ENCODE measurements around the gene SYTL2. TPM values are rescaled to one million over a fixed set of nuclear protein-coding genes. Genes with fewer than 3 reads are reported as not detected.

SYTL2 gene
- total RNA-seq, 2 donors from 2014 or later, result 28.3 to 55.3 TPM

GRCh38 chr11:85764796-85765195 lies 46.1 kb downstream of the SYTL2 start:
- H3K4me3 ChIP-seq, result no peak overlapping the region
- no peaks in the 10 kb centered on the region for H3K4me1 ChIP-seq
- intact Hi-C loops (cut with DNase I), result no loop called here
- H3K27ac ChIP-seq, result no peak overlapping the region
- no peak for ATAC-seq
- WGBS, 2 donors, result 78 to 82% methylated on average over 4 of the region's 4 CpGs
- no peaks in the 10 kb centered on the region for H3K36me3 ChIP-seq (replicated peaks in 1 of 2; ENCODE audit: insufficient read depth in 1 of 2, low read depth in 2 of 2)
- no peaks in the 10 kb centered on the region for H3K27me3 ChIP-seq
- H3K9me3 ChIP-seq, result no peaks in the 10 kb centered on the region
- no peak for TF ChIP-seq CTCF (IDR thresholded peaks at IDR 0.05)
- no peak for TF ChIP-seq POLR2A (IDR thresholded peaks at IDR 0.05)
- DNase-seq, result no peak

GRCh38 chr11:85762226-85762625 lies 48.7 kb downstream of the SYTL2 start:
- intact Hi-C loops (cut with DNase I), result no loop called here
- ATAC-seq (no peak), DNase-seq (no peak)
- no peaks in the 10 kb centered on the region for H3K27me3 ChIP-seq
- no peaks in the 10 kb centered on the region for H3K36me3 ChIP-seq (replicated peaks in 1 of 2; ENCODE audit: insufficient read depth in 1 of 2, low read depth in 2 of 2)
- TF ChIP-seq POLR2A (IDR thresholded peaks at IDR 0.05) (no peak), CTCF (IDR thresholded peaks at IDR 0.05) (no peak)
- H3K4me3 ChIP-seq, result no peak overlapping the region
- 71 to 79% methylated on average over 1 of the region's 1 CpG for WGBS, 2 donors
- no peaks in the 10 kb centered on the region for H3K4me1 ChIP-seq
- no peak overlapping the region for H3K27ac ChIP-seq
- no peaks in the 10 kb centered on the region for H3K9me3 ChIP-seq

- no peak overlapping the region for H3K4me3 ChIP-seq
- TF ChIP-seq CTCF (IDR thresholded peaks at IDR 0.05) (no peak), POLR2A (IDR thresholded peaks at IDR 0.05) (no peak)
- ATAC-seq, result no peak
- H3K27me3 ChIP-seq, result no peaks in the 10 kb centered on the region
- no peaks in the 10 kb centered on the region for H3K4me1 ChIP-seq
- no peaks in the 10 kb centered on the region for H3K9me3 ChIP-seq
- H3K36me3 ChIP-seq (replicated peaks in 1 of 2; ENCODE audit: insufficient read depth in 1 of 2, low read depth in 2 of 2), result no peaks in the 10 kb centered on the region
- intact Hi-C loops (cut with DNase I), result no loop called here
- DNase-seq, result no peak
- no peak overlapping the region for H3K27ac ChIP-seq
- 89 to 90% methylated on average over 2 of the region's 2 CpGs for WGBS, 2 donors
These were observed 51.0 kb downstream of the SYTL2 start for GRCh38 chr11:85759915-85760314.

- 88 to 90% methylated on average over 1 of the region's 1 CpG for WGBS, 2 donors
- intact Hi-C loops (cut with DNase I), result no loop called here
- ATAC-seq, result no peak
These were observed 52.4 kb downstream of the SYTL2 start for GRCh38 chr11:85758480-85759039.

More at GRCh38 chr11:85758480-85759039, 52.4 kb downstream of the SYTL2 start:
- TF ChIP-seq CTCF (IDR thresholded peaks at IDR 0.05) (no peak), POLR2A (IDR thresholded peaks at IDR 0.05) (no peak)
- Histone ChIP-seq H3K27me3 (no peaks in the 10 kb centered on the region), H3K27ac (no peak overlapping the region), H3K4me3 (no peak overlapping the region), H3K9me3 (no peaks in the 10 kb centered on the region), H3K36me3 (replicated peaks in 1 of 2; ENCODE audit: insufficient read depth in 1 of 2, low read depth in 2 of 2) (no peaks in the 10 kb centered on the region), H3K4me1 (no peaks in the 10 kb centered on the region)
- DNase-seq, result no peak
